RWPE1 (cell line): ENCODE measurements around the gene LY6G6C.

Experiments
- CTCF ChIA-PET: fragments of 350-600 bp; sonication (Branson Sonifier 250); formaldehyde crosslinking; extraction: SDS; loops from one replicate; lab custom pipeline; 2021; lab: Yijun Ruan, JAX
- POLR2A ChIA-PET: fragments of 400-600 bp; formaldehyde crosslinking; extraction: SDS; loops from one replicate; lab custom pipeline; 2020; ENCODE audit warnings: antibody characterized with exemption; ENCODE audit not compliant: low non-redundant PET; lab: Yijun Ruan, JAX
- DNase-seq: peaks from one replicate; pipeline ENCODE4 v3.0.0; 2012; ENCODE audit warnings: low spot score
- H3K27ac ChIP-seq: fragments of 450-650 bp; 2 replicates; pipeline ENCODE4 v1.5.1; 2017
- CTCF ChIP-seq: fragments of 450-650 bp; conservative IDR thresholded peaks from 2 replicates; pipeline ENCODE4 v1.5.1; 2017; ENCODE audit warnings: low read depth, mild to moderate bottlenecking

LY6G6C gene

DNA sequence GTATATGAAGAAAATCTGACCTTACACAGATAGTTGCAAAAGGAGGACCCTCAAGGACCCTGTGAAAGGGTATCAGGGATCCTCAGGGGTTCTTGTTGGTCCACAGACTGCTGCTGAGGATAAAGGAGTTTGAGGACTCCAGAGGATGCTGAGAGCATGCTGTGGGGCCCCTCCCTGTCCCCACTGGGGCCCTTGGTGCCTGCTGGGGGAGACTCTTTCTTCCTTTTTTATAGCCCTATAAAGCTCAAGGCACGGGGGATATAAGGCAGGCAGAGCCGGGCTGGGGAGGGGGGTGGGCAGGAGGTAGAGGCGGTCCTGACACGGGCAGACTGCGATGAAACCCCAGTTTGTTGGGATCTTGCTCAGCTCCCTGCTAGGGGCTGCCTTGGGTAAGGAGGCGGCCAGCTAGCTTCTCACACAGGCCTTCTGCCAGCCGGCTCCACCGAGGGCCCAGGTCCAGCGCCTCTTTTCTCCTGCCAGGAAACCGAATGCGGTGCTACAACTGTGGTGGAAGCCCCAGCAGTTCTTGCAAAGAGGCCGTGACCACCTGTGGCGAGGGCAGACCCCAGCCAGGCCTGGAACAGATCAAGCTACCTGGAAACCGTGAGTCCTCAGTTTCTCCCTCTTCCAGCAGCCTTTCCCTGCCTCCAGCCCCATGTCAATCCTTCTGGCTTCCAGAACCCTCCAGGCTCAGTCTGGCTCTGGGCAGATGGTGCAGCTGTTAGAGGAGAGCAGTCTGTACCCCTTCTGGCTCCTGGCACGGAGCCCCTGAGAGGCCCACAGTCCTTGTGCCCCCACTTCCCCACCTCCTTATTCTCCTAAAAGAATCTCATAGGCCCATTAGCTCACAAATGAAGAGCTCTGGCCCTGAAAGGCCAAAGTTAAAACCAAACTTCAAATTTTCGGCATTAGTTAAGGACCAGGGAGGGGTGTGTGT lies 6.3 kb downstream of the LY6G6C start, which contains the start of gene LY6G6D:
TSS of gene LY6G6D (plus strand) at position 327 of the 937 bp plus-strand sequence. CDS start at position 335, 8 bp downstream.
- POLR2A ChIA-PET: interaction anchor here (0.6 kb wide), 1 partner anchor 20 kb away, joined by 6 read pairs; no protein-coding TSS in a partner anchor
- CTCF ChIA-PET: interaction anchor here (1.2 kb wide), 1 partner anchor 14 kb away, joined by 8 read pairs; the partner anchor contains the start of gene DDAH2
- TF ChIP-seq CTCF: no peak
- H3K27ac ChIP-seq: peak within 1 kb of the TSS; percentile 12; the same call in 1 of the 2 replicates
- no peak for DNase-seq

DNA sequence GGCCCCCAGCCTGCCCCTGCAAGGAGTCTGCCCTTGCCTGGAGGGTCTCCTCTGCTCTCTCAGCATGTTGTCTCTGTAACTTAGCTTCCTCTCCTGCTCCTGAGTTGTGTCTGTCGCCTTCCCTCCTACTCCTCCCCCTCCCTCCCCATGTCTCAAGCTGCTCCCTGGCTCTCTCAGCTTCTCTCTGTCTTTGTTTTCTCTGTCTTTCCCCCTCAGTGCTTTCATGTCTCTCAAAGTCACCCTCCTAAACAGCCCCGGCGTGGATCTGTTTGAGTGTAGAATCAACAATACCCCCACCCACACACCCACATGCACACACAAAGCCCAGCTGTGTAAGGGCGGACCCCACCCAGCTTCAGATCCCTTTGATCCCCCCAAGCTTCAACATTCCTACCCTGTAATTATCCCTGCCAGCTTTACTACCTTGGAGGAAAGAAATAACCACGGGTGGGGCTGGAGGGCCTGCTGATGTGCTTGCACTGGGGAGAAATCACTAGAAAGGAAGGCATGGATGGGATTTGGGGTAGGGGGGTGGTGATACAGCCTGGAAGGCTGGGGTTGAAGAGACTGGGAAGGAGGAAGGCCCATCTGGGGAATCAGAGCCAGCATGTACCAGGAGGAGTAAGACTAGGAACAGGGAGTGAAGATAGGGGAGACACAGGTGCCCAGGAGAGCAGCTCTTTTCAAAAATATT lies 7.4 kb downstream of the LY6G6C start:
- POLR2A ChIA-PET: no interaction called here
- no peak for TF ChIP-seq CTCF
- DNase-seq: no peak
- H3K27ac ChIP-seq: no peak overlapping the region
- CTCF ChIA-PET: interaction anchor here (0.6 kb wide), 1 partner anchor 83 kb away, joined by 3 read pairs; no protein-coding TSS in a partner anchor

DNA sequence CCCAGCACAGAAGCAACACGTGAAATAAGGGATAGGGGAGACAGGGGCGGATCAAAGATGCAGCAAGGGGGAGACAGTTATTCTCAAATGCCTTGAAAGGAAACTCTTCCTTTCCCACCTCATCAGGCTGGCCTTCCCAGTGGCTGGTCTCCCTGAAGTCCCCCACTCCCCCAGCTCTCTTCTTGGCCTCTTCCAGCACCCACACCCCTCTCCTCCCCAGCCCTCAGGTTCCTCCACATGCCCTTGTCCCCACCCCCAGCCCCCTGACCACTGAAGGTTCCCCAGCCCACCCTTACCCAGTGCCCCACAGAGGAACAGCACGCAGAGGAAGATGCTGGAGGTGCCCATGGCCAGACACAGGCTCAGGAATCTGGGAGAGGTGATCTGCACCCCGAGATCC lies 8.1 kb downstream of the LY6G6C start:
- DNase-seq: no peak
- ChIA-PET CTCF (no interaction called here), POLR2A (interaction anchor here (0.6 kb wide), 1 partner anchor 32 kb away, joined by 3 read pairs; no protein-coding TSS in a partner anchor)
- no peak overlapping the region for H3K27ac ChIP-seq
- TF ChIP-seq CTCF: no peak

DNA sequence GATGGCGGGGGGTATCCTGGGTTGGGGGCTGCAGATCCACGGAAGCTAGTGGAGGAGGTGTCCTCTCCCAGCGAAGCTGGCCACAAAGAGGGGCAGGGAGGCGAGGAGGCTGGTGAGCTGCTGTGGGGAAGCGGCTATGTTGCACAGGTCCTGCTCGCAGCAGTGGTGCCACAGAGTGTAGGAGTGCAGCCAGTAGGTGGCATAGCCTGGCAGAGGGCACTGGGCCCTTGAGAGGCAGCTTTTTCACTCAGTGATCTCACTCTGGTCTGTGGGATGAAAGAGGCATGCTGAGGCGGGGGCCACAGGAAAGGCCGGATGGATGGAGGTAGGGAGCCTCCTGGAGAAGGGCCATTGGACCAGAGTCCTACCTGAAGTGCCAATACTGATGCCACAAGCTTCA lies 9.2 kb downstream of the LY6G6C start:
- no peak for DNase-seq
- POLR2A ChIA-PET: interaction anchor here (0.6 kb wide), 1 partner anchor 60 kb away, joined by 4 read pairs; no protein-coding TSS in a partner anchor
- peak overlapping the region; percentile 84 for H3K27ac ChIP-seq
- no peak for TF ChIP-seq CTCF
- CTCF ChIA-PET: interaction anchor here (0.6 to 1.7 kb wide), 3 partner anchors 10 to 96 kb away, joined by 3 to 5 read pairs (median 3); no protein-coding TSS in a partner anchor

DNA sequence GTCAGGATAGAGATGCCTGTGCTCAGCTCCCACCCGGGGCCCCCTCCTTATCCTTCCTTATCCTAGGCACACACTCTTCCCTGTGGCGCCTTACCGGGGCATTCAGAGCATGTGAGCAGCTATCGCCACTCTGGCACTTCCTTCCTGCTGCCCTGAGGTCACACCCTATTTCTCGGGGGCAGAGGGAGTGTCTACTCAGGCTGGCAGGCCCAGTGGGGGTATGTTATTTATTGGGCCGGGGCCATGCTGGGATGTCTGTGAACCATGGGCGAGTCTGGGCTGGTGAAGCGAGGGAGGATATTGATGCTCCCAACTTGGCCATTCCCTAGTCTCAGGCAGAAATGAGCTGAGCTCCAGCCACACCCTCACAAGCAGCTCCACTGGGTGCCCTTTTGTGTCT lies 10.3 kb downstream of the LY6G6C start:
- H3K27ac ChIP-seq: peak overlapping the region; percentile 84
- POLR2A ChIA-PET: interaction anchor here (1.1 kb wide), 1 partner anchor 18 kb away, joined by 7 read pairs; the partner anchor contains the start of gene DDAH2
- no peak for TF ChIP-seq CTCF
- CTCF ChIA-PET: interaction anchor here (1.7 kb wide), 1 partner anchor 19 kb away, joined by 5 read pairs; no protein-coding TSS in a partner anchor
- peak; percentile 65 for DNase-seq
